Left ventricle myocardium inferior (tissue), 1 donor: ENCODE data around the gene PMM2. TPM values are rescaled to one million over a fixed set of nuclear protein-coding genes. Genes with fewer than 3 reads are reported as not detected.

Experiments used
- DNase-seq: peaks from one replicate; pipeline ENCODE4 v3.0.0-alpha.2; 2020
- H3K27ac ChIP-seq: fragments of 200-600 bp; replicated peaks from 2 replicates; pipeline ENCODE4 v1.8.0; 2021
- H3K27me3 ChIP-seq: fragments of 200-600 bp; 2 replicates; pipeline ENCODE4 v1.8.0; 2021; ENCODE audit warnings: low read depth
- H3K36me3 ChIP-seq: fragments of 200-600 bp; 2 replicates; pipeline ENCODE4 v1.8.0; 2021
- H3K4me1 ChIP-seq: fragments of 200-600 bp; 2 replicates; pipeline ENCODE4 v1.8.0; 2021
- H3K4me3 ChIP-seq: fragments of 200-600 bp; 2 replicates; pipeline ENCODE4 v1.8.0; 2021; ENCODE audit warnings: mild to moderate bottlenecking, moderate library complexity
- H3K9me3 ChIP-seq: fragments of 200-600 bp; replicated peaks from 2 replicates; pipeline ENCODE4 v1.8.0; 2021
- intact Hi-C: fragments of 100-400 bp; cut with micrococcal nuclease; formaldehyde crosslinking; loops from one replicate; pipeline ENCODE4 v1.11.0; 2022
- total RNA-seq: library from RNA; stranded (reverse); fragmentation: NEBNext Ultra II Directional; extraction: Animal tissue kit (Norgen Biotek cat#: 25700); gene quantifications from one replicate; pipeline ENCODE4 v1.2.1, GENCODE V29; 2021
- TF ChIP-seq, protein P1 (sequence below): fragments of 200-600 bp; IDR thresholded peaks from 2 replicates; pipeline ENCODE4 v1.8.0; 2021; ENCODE audit warnings: antibody characterized with exemption, mild to moderate bottlenecking, borderline replicate concordance
- donor health status: DM: no; HTN: yes; CAD: no; lungs with severe emphysema.

The PMM2 gene
- total RNA-seq, 1 donor from 2014 or later, result 13.7 TPM

DNA sequence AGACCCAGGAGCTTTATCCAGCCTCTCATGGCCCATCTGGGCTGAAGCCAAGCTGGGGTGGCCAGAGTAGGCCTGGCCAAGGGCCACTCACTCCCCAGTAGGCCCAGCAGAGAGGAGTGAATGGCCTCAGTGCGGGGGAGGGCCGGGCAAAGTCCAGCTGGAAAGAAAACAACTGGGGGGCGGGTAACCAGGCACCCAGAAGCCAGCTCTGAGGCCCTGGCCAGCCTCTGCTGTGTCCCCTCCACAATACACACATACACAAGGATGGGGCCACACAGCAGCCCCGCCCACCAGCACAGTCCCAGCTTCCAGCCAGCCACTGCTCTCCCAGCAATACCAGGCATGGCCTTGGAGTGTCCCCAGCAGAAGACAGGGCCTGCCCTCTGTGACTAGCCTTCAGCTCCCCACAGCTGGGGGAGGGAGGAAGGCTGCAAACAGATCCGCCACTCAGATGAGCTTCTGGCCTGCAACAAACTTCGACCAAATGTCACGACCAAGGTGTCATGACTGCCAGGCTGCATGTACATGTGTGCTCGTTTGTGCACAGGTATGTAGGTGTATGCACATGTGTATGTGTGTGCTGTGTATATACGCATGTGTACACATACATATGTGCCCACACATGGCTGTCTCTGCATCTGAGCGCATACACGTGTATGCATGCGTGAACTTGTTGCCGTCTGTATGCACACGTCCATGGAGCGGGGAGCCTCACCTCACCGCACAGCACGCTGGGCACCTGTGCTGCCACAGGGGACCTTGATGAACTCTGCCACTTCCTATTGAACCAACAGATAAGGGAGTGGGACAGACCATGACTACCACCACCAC, 66.2 kb downstream of the PMM2 start:
- H3K36me3 ChIP-seq, result peaks cover 6% of the 10 kb centered on the region
- no peaks in the 10 kb centered on the region for H3K9me3 ChIP-seq
- peaks cover 100% of the 10 kb centered on the region for H3K4me1 ChIP-seq
- TF ChIP-seq, protein P1, sequence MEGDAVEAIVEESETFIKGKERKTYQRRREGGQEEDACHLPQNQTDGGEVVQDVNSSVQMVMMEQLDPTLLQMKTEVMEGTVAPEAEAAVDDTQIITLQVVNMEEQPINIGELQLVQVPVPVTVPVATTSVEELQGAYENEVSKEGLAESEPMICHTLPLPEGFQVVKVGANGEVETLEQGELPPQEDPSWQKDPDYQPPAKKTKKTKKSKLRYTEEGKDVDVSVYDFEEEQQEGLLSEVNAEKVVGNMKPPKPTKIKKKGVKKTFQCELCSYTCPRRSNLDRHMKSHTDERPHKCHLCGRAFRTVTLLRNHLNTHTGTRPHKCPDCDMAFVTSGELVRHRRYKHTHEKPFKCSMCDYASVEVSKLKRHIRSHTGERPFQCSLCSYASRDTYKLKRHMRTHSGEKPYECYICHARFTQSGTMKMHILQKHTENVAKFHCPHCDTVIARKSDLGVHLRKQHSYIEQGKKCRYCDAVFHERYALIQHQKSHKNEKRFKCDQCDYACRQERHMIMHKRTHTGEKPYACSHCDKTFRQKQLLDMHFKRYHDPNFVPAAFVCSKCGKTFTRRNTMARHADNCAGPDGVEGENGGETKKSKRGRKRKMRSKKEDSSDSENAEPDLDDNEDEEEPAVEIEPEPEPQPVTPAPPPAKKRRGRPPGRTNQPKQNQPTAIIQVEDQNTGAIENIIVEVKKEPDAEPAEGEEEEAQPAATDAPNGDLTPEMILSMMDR, result peak; percentile 30
- H3K27me3 ChIP-seq, result no peaks in the 10 kb centered on the region
- peak overlapping the region; percentile 90 for H3K27ac ChIP-seq
- intact Hi-C loops, result no loop called here
- H3K4me3 ChIP-seq, result peak overlapping the region; percentile 74
- peak; percentile 45 for DNase-seq

DNA sequence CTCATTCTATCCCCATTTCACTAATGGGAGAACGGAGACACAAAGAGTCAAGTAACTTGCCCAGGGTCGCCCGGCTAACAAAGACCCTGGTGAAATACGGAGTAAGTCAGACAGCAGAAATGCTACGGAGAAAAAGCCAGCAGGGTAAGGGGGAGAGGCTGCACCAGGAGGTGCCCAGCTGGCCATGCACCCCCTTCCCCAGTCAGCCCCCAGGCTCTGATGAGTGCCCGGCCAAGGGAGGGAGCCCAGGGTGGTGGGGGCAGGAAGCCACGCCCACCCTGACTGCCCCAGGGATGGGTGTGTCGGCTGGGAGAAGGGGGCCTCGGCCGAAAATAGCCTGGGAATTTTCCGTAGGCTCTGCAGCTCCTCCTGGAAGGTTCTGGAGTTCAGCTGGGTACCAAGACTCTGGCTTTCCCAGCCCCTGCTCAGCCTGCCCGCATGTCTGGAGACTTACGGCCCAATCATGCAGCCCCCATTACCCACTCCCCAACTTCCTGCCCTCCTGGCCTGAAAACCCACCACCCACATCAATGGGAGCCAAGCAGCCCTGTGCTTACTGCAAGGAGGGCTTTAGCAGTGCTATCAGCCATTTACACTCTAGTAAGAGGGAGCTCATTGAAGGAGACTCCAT, 67.0 kb downstream of the PMM2 start:
- peak overlapping the region; percentile 74 for H3K4me3 ChIP-seq
- H3K4me1 ChIP-seq, result peaks cover 98% of the 10 kb centered on the region

DNA sequence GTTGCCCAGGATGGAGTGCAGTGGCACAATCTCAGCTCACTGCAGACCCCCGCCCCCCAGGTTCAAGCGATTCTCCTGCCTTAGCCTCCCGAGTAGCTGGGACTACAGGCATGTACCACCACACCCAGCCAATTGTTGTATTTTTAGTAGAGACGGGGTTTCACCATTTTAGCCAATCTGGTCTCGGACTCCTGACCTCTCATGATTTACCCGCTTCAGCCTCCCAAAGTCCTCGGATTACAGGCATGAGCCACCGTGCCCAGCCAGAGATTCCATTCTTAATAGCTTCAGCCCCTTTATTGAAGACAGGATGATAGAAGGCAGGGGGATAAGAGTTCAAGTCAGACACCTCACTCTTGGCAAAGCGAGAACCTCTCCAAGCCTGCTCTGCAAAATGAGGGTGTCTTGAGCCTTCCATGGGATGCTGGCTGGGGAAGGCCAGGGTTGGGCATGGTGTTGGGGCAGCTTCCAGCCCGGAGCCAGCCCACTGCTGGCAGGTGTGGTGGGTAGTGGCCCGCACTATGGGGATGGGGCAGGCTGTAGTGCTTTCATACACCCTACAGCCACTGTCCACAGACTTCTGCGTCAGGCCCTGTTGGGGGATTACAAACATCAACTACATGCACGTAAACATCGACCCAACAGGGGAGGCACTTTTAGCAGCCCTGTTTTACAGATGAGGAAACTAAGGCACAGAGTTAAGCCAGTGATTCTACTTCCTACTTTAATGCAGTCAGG, 67.7 kb downstream of the PMM2 start:
- TF ChIP-seq, protein P1, result no peak
- no peaks in the 10 kb centered on the region for H3K9me3 ChIP-seq
- H3K4me3 ChIP-seq, result peak overlapping the region; percentile 74
- H3K4me1 ChIP-seq, result peaks cover 91% of the 10 kb centered on the region
- intact Hi-C loops, result no loop called here
- no peaks in the 10 kb centered on the region for H3K36me3 ChIP-seq
- peak overlapping the region; percentile 90 for H3K27ac ChIP-seq
- DNase-seq, result no peak
- H3K27me3 ChIP-seq, result no peaks in the 10 kb centered on the region

More for the DNA sequence above, 67.0 kb downstream of the PMM2 start:
- DNase-seq, result no peak
- Histone ChIP-seq H3K27me3 (no peaks in the 10 kb centered on the region), H3K36me3 (no peaks in the 10 kb centered on the region), H3K9me3 (no peaks in the 10 kb centered on the region), H3K27ac (peak overlapping the region; percentile 90)
- intact Hi-C loops, result no loop called here
- TF ChIP-seq, protein P1, result no peak

DNA sequence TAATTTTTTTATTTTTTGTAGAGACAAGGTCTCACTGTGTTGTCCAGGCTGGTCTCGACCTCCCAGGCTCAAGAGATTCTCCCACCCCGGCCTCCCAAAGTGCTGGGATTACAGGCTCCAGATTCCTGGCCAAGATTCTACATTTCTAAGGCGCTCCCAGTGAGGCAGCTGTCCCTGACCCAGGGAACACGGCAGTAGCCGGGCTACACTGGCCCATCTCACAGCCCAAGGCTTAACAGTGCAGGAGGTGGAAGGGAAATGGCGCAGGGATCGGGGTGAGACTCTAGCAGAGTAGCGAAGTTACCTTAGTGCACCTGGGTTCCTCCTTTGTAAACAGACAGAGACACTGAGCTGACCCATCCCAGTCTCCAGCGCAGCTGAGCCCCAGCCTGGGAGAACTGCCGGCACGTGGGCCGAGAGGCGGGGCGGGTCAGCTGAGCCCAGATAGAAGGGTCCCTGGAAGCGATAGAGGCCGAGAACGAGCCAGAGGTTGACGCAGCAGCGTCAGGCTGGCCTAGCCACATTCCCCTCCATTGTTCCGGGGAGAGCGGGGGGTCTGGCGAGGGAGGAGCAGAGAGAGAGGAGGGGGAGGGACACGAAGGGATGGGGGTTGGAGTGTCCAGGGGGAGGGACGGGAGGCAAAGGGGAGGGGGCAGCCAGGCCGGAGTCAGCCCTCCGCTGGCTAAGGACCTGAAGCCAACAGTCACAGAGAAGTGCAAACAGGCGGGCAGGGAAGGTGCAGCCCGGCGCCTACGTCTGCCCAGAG, 68.7 kb downstream of the PMM2 start:
- intact Hi-C loops, result no loop called here
- H3K36me3 ChIP-seq, result no peaks in the 10 kb centered on the region
- TF ChIP-seq, protein P1, result no peak
- H3K4me1 ChIP-seq, result peaks cover 81% of the 10 kb centered on the region
- H3K4me3 ChIP-seq, result peak overlapping the region; percentile 74
- peak; percentile 62 for DNase-seq
- no peaks in the 10 kb centered on the region for H3K9me3 ChIP-seq
- H3K27me3 ChIP-seq, result no peaks in the 10 kb centered on the region
- H3K27ac ChIP-seq, result peak overlapping the region; percentile 90

DNA sequence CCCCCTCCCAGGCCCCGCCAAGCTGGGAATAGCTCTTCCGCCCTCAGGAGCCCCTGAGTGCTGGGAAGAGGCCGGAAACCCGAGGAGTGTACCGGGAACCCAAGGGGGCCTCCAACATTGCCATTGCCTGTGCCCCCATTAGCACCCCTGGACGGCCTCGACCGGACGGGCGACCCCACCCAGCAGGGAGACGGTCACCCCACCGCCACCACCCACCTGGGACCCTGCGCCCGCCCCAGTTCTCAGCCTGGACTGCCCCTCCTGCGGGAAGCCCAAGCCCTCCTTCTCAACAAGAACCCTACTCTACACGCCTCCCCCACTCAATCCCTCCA, 69.2 kb downstream of the PMM2 start:
- no peak for DNase-seq
- Histone ChIP-seq H3K27ac (peak overlapping the region; percentile 90), H3K4me3 (peak overlapping the region; percentile 74), H3K9me3 (no peaks in the 10 kb centered on the region), H3K36me3 (no peaks in the 10 kb centered on the region), H3K27me3 (no peaks in the 10 kb centered on the region), H3K4me1 (peaks cover 75% of the 10 kb centered on the region)
- intact Hi-C loops, result no loop called here
- TF ChIP-seq, protein P1, result no peak
